ENCODE data around the gene UPK3A. TPM values are rescaled to one million over a fixed set of nuclear protein-coding genes. Genes with fewer than 3 reads are reported as not detected.
"Not testable (repeated sequence)": the region's sequence is repeated elsewhere in the genome, so short reads cannot be mapped to it uniquely, and the experiment has no call there.

UPK3A gene
- total and polyA plus RNA-seq, 10 of the 15 experiments (the other 5 are each of a cell fraction or from before 2014, with no cell fraction given) = not detected

DNA sequence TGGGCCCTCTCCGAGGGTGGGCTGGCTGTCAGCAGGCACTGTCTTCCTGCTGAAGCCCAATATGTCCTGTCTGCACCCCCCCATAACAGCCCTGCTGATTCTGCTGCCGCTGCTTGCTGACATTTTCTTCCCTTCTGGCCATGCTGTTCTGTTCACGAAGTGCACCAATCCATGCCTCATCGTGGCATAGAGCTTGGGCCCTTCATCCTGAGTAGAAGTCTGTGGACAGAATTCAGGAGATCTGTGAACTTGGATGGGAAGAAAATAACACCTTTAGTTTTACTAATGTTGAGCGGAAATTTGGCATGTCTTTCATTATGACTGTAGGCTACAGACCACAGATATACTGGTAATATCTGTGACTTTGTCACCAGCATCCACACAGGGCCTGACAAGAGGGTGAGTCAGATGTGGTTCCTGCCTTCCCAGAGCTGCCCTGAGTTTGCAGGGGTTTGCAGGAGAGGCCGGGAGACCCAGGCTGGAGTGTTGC lies 29.9 kb upstream of the UPK3A start (continued):
- 0 out of 4 replicates have a peak, but pooled peaks of 1 of the 2 experiments have one; percentile 13 for TF ChIP-seq SRF (IDR thresholded peaks at IDR 0.05; ENCODE audit: low read depth in 2 of 2, low read length in 2 of 2)
- no peak for TF ChIP-seq ZNF24 (IDR thresholded peaks at IDR 0.05)
- no peak for TF ChIP-seq SPI1 (IDR thresholded peaks at IDR 0.05; ENCODE audit: borderline replicate concordance, insufficient read depth, low read depth, low read length)
- no peak for TF ChIP-seq USF1 (IDR thresholded peaks at IDR 0.05; ENCODE audit: borderline replicate concordance, extremely low read length, insufficient read depth, low read depth, low read length)
- no peak for TF ChIP-seq TCF7 (IDR thresholded peaks at IDR 0.05; ENCODE audit: borderline replicate concordance)
- TF ChIP-seq KLF5 (IDR thresholded peaks at IDR 0.05; ENCODE audit: partially characterized antibody) = no peak

GRCh38 chr22:45257941-45258340 lies 26.8 kb upstream of the UPK3A start:
- H3K27me3 ChIP-seq (replicated peaks in 1 of 2; ENCODE audit: control insufficient read depth in 2 of 2, insufficient read depth in 2 of 2, low read length in 1 of 2); H3K9me3 ChIP-seq (replicated peaks; ENCODE audit: control insufficient read depth, insufficient read depth, low read length); RAD21 ChIA-PET (ENCODE audit: unreplicated experiment); H3K4me2 ChIP-seq (ENCODE audit: control insufficient read depth, insufficient read depth); H4K20me1 ChIP-seq (ENCODE audit: control insufficient read depth, insufficient read depth); BruUV-seq (replicated peaks); intact Hi-C loops (cut with micrococcal nuclease; ENCODE audit: unreplicated experiment); DNase-seq (ENCODE audit: low read depth, low spot score); H3K9ac ChIP-seq (ENCODE audit: control insufficient read depth, insufficient read depth, low read length); ATAC-seq; H3K4me3 ChIP-seq; H3K36me3 ChIP-seq (ENCODE audit: control insufficient read depth in 2 of 2, insufficient read depth in 2 of 2, low read length in 1 of 2); FAIRE-seq; H3K79me2 ChIP-seq (ENCODE audit: control insufficient read depth, insufficient read depth, low read length); in situ Hi-C loops (cut with MboI); H3K27ac ChIP-seq (ENCODE audit: control insufficient read depth, insufficient read depth); CTCF ChIA-PET; H2AFZ ChIP-seq (ENCODE audit: control insufficient read depth, low read depth, low read length): not testable (repeated sequence)
- 96% methylated on average over 4 of the region's 4 CpGs for WGBS (ENCODE audit: insufficient coverage, insufficient replicate concordance, low lambda C conversion rate, missing lambda C conversion rate)
- peaks cover 45% of the 10 kb centered on the region for H3K4me1 ChIP-seq (ENCODE audit: control insufficient read depth, insufficient read depth, low read length)
- ChIA-PET POLR2A (interaction anchor here (0.5 kb wide), 1 partner anchor 20 kb away, joined by 3 read pairs; no protein-coding TSS in a partner anchor), SMC1A (ENCODE audit: uncharacterized antibody, unreplicated experiment) (interaction anchor here (1.5 kb wide), 1 partner anchor 24 kb away, joined by 3 read pairs; no protein-coding TSS in a partner anchor)
